Gastrocnemius medialis (tissue), 4 donors: Measurements from ENCODE around the gene RPL3. TPM values are rescaled to one million over a fixed set of nuclear protein-coding genes. Genes with fewer than 3 reads are reported as not detected.

ENCODE experiments used
- ATAC-seq, 2 donors: fragments of 150-250 bp; one replicate each; pipeline ENCODE4 v1.9.1; 2016
- DNase-seq, 2 donors: peaks; one replicate each; pipeline ENCODE4 v3.0.0-alpha.2; 2019
- H3K27ac ChIP-seq, 4 donors: fragments of 200-600 bp; sonication (generic); 1 replicate in 1 of 4; 2 replicates in 3 of 4; pipeline ENCODE4 v1.5.1; 2016 to 2018; ENCODE audit warnings: mild to moderate bottlenecking in 2 of 4, moderate library complexity in 1 of 4
- H3K27me3 ChIP-seq, 3 donors: fragments of 200-600 bp; sonication (generic) in 2 of 3; 1 replicate in 1 of 3; 2 replicates in 2 of 3; pipeline versions ENCODE4 v1.5.1 to v1.6.0; 2016 to 2019; ENCODE audit warnings: mild to moderate bottlenecking in 1 of 3, moderate library complexity in 1 of 3
- H3K36me3 ChIP-seq, 2 donors: fragments of 200-600 bp; sonication (generic) in 1 of 2; one replicate each; pipeline ENCODE4 v1.5.1; 2017 to 2018
- H3K4me1 ChIP-seq, 2 donors: fragments of 200-600 bp; sonication (generic) in 1 of 2; one replicate each; pipeline ENCODE4 v1.5.1; 2016 to 2017; ENCODE audit warnings: mild to moderate bottlenecking in 2 of 2
- H3K4me3 ChIP-seq, 4 donors: fragments of 200-600 bp; sonication (generic) in 3 of 4; 1 replicate in 1 of 4; 2 replicates in 3 of 4; pipeline ENCODE4 v1.5.1; 2016 to 2019; ENCODE audit warnings: mild to moderate bottlenecking in 2 of 4
- H3K9me3 ChIP-seq, 3 donors: fragments of 200-600 bp; sonication (generic) in 2 of 3; 1 replicate in 1 of 3; 2 replicates in 2 of 3; pipeline ENCODE4 v1.5.1; 2016 to 2019
- CTCF ChIP-seq, 5 experiments: fragments of 450-650 bp in 3 of 5; fragments of 200-600 bp in 2 of 5; sonication (generic) in 2 of 5; IDR thresholded peaks in 4 of 5; conservative IDR thresholded peaks in 1 of 5; 1 replicate in 4 of 5; 2 replicates in 1 of 5; pipeline ENCODE4 v1.5.1; 2016 to 2019; ENCODE audit warnings: antibody characterized with exemption in 5 of 5, mild to moderate bottlenecking in 3 of 5, moderate library complexity in 3 of 5
- POLR2A ChIP-seq, 2 donors: fragments of 450-650 bp; IDR thresholded peaks; one replicate each; pipeline ENCODE4 v1.6.1; 2017; ENCODE audit warnings: antibody characterized with exemption in 2 of 2, mild to moderate bottlenecking in 2 of 2, moderate library complexity in 2 of 2
- in situ Hi-C, 4 donors: fragments of 200-750 bp; cut with MboI; loops; one replicate each; pipeline versions ENCODE4 v1.15.0 to v1.8.0; 2017; ENCODE audit warnings: low sequenced_read_pairs in 4 of 4
- intact Hi-C: fragments of 100-400 bp; cut with DNase I; formaldehyde crosslinking; loops from one replicate; pipeline ENCODE4 v1.15.1; 2023; ENCODE audit warnings: low total_unique reads
- total RNA-seq, 4 donors: library from RNA; depleted of rRNA; stranded (reverse); fragments of >200 nt; gene quantifications; one replicate each; pipeline versions ENCODE4 v1.1.0 to v1.2.3, GENCODE V29; 2016

RPL3 gene
- total RNA-seq, 4 donors from 2014 or later, result 261 to 680 (median 391) TPM

- Histone ChIP-seq H3K4me3 (no peak overlapping the region), H3K36me3 (no peaks in the 10 kb centered on the region), H3K27ac (peak overlapping the region; percentile 33 to 59 (median 56)), H3K27me3 (no peaks in the 10 kb centered on the region), H3K9me3 (no peaks in the 10 kb centered on the region), H3K4me1 (peaks cover 0 to 7% of the 10 kb centered on the region in 2 donors)
- intact Hi-C loops, result no loop called here
- DNase-seq (no peak), ATAC-seq (peak in 1 of 2 donors; percentile 6)
- TF ChIP-seq POLR2A (IDR thresholded peaks at IDR 0.05), result no peak
- no peak for TF ChIP-seq CTCF (IDR thresholded peaks at IDR 0.05 in 4 of 5, conservative IDR thresholded peaks at IDR 0.05 in 1 of 5)
- in situ Hi-C loops, result no loop called here
Observed at GRCh38 chr22:39269095-39269790, 50.2 kb downstream of the RPL3 start.

- H3K9me3 ChIP-seq, result no peaks in the 10 kb centered on the region
- TF ChIP-seq CTCF (IDR thresholded peaks at IDR 0.05 in 4 of 5, conservative IDR thresholded peaks at IDR 0.05 in 1 of 5), result no peak
- no peak for TF ChIP-seq POLR2A (IDR thresholded peaks at IDR 0.05)
- DNase-seq (no peak), ATAC-seq (peak; percentile 28 to 60)
- H3K27ac ChIP-seq, result peak overlapping the region; percentile 31 to 59 (median 56)
- no peaks in the 10 kb centered on the region for H3K27me3 ChIP-seq
- H3K36me3 ChIP-seq, result no peaks in the 10 kb centered on the region
- intact Hi-C loops, result no loop called here
- H3K4me3 ChIP-seq, result no peak overlapping the region
- H3K4me1 ChIP-seq, result peaks cover 0 to 7% of the 10 kb centered on the region in 2 donors
- in situ Hi-C loops, result no loop called here
Observed at GRCh38 chr22:39268645-39269044, 50.8 kb downstream of the RPL3 start.

- H3K36me3 ChIP-seq, result no peaks in the 10 kb centered on the region
- no peaks in the 10 kb centered on the region for H3K27me3 ChIP-seq
- in situ Hi-C loops, result no loop called here
- no peak for DNase-seq
- H3K4me1 ChIP-seq, result peaks cover 0 to 7% of the 10 kb centered on the region in 2 donors
- H3K4me3 ChIP-seq, result no peak overlapping the region
- intact Hi-C loops, result no loop called here
- H3K27ac ChIP-seq, result peak overlapping the region in 2 of 4 donors; percentile 54 to 57
- no peaks in the 10 kb centered on the region for H3K9me3 ChIP-seq
- no peak for ATAC-seq
- TF ChIP-seq CTCF (IDR thresholded peaks at IDR 0.05 in 4 of 5, conservative IDR thresholded peaks at IDR 0.05 in 1 of 5) (no peak), POLR2A (IDR thresholded peaks at IDR 0.05) (no peak)
Observed at GRCh38 chr22:39267974-39268373, 51.4 kb downstream of the RPL3 start.

- Histone ChIP-seq H3K4me1 (peaks cover 0 to 7% of the 10 kb centered on the region in 2 donors), H3K4me3 (no peak overlapping the region), H3K36me3 (no peaks in the 10 kb centered on the region), H3K9me3 (no peaks in the 10 kb centered on the region), H3K27ac (peak overlapping the region; percentile 22 to 59 (median 33)), H3K27me3 (no peaks in the 10 kb centered on the region)
- in situ Hi-C loops (no loop called here), intact Hi-C loops (no loop called here)
- TF ChIP-seq POLR2A (IDR thresholded peaks at IDR 0.05) (no peak), CTCF (IDR thresholded peaks at IDR 0.05 in 4 of 5, conservative IDR thresholded peaks at IDR 0.05 in 1 of 5) (no peak)
- DNase-seq (no peak), ATAC-seq (peak; percentile 22 to 23)
Observed at GRCh38 chr22:39266398-39267030, 52.9 kb downstream of the RPL3 start.
